Measurements from ENCODE around the gene PDX1. TPM values are rescaled to one million over a fixed set of nuclear protein-coding genes. Genes with fewer than 3 reads are reported as not detected.

PDX1 gene
- polyA plus RNA-seq (2011; rRNA removed) (not detected in 2 replicates), polyA minus RNA-seq (2011; rRNA and poly(A)+ RNA removed) (not detected in 2 replicates)

DNA sequence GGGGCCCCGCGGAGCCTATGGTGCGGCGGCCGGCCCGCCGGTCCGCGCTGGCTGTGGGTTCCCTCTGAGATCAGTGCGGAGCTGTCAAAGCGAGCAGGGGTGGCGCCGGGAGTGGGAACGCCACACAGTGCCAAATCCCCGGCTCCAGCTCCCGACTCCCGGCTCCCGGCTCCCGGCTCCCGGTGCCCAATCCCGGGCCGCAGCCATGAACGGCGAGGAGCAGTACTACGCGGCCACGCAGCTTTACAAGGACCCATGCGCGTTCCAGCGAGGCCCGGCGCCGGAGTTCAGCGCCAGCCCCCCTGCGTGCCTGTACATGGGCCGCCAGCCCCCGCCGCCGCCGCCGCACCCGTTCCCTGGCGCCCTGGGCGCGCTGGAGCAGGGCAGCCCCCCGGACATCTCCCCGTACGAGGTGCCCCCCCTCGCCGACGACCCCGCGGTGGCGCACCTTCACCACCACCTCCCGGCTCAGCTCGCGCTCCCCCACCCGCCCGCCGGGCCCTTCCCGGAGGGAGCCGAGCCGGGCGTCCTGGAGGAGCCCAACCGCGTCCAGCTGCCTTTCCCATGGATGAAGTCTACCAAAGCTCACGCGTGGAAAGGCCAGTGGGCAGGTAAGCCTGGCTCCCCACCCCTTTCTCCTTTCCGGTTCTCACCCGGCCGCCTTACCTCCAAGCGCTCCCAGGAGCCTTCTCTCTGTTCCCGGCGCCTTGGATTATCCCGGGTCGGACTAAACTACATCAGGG, at the start of gene PDX1:
Gene PDX1 (plus strand): TSS at position 67 of the 743 bp plus-strand sequence. CDS start 139 bp downstream, at position 206.
- H3K36me3 ChIP-seq (ENCODE audit: control insufficient read depth, insufficient read depth, low read length) = no peaks in the 10 kb centered on the region
- TF ChIP-seq, protein P1, sequence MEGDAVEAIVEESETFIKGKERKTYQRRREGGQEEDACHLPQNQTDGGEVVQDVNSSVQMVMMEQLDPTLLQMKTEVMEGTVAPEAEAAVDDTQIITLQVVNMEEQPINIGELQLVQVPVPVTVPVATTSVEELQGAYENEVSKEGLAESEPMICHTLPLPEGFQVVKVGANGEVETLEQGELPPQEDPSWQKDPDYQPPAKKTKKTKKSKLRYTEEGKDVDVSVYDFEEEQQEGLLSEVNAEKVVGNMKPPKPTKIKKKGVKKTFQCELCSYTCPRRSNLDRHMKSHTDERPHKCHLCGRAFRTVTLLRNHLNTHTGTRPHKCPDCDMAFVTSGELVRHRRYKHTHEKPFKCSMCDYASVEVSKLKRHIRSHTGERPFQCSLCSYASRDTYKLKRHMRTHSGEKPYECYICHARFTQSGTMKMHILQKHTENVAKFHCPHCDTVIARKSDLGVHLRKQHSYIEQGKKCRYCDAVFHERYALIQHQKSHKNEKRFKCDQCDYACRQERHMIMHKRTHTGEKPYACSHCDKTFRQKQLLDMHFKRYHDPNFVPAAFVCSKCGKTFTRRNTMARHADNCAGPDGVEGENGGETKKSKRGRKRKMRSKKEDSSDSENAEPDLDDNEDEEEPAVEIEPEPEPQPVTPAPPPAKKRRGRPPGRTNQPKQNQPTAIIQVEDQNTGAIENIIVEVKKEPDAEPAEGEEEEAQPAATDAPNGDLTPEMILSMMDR (IDR thresholded peaks at IDR 0.05; ENCODE audit: insufficient read depth, low read depth, low read length) = no peak
- no peak for DNase-seq (ENCODE audit: low read depth)
- CTCF ChIA-PET = interaction anchor here (0.5 to 1.8 kb wide), 3 partner anchors 29 to 93 kb away, joined by 3 to 6 read pairs (median 4); no protein-coding TSS in a partner anchor
- peaks cover 70% of the 10 kb centered on the region for H3K27me3 ChIP-seq (ENCODE audit: control insufficient read depth, insufficient read depth, low read length)
- peak within 1 kb of the TSS; percentile 28 for H3K4me3 ChIP-seq (ENCODE audit: low read depth, low read length)
- POLR2A ChIA-PET = no interaction called here

DNA sequence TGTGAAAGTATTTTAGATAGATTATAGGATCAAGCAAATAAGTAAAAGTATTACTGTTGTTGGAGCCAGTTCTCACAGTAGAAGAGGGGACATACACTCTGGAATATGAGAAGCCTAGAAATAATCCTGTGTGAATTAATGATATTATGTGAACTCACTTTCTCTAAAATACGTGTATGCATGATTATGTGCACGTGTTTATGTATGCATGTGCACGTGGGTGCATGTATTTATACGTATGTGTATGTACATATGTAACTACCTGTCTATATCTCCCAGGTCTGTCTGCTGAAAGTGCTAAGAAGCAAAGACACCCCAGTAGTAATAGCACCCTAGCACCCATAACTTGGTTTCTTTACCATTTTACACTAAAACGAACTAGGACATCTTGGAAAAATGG, 41.5 kb upstream of the PDX1 start:
- no peaks in the 10 kb centered on the region for H3K36me3 ChIP-seq (ENCODE audit: control insufficient read depth, insufficient read depth, low read length)
- no peak for DNase-seq (ENCODE audit: low read depth)
- no peaks in the 10 kb centered on the region; the same call in 1 of the 2 replicates for H3K27me3 ChIP-seq (ENCODE audit: control insufficient read depth, insufficient read depth, low read length)
- H3K4me3 ChIP-seq (ENCODE audit: low read depth, low read length) = no peak overlapping the region
- ChIA-PET POLR2A (no interaction called here), CTCF (no interaction called here)
- TF ChIP-seq, protein P1 (IDR thresholded peaks at IDR 0.05; ENCODE audit: insufficient read depth, low read depth, low read length) = no peak

DNA sequence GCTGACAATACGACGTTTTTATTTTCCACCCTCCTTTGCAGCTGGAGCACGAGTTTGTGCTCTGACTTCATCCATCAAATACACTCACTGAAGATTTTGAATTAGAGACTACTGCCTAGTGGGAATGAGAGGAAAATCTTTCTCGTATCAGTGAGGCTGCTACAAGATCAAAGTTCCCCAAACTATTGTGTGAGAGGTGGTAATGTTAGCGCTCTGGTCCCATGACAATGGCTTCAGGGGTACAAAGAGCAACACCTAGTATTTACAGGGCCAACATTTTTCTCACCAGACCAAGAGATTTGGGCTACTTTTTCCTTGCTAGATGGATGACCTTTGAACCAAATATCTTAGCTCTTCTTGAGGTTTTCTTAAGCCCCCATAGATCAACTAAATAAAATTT, 30.3 kb upstream of the PDX1 start:
- POLR2A ChIA-PET = no interaction called here
- no peak overlapping the region for H3K4me3 ChIP-seq (ENCODE audit: low read depth, low read length)

DNA sequence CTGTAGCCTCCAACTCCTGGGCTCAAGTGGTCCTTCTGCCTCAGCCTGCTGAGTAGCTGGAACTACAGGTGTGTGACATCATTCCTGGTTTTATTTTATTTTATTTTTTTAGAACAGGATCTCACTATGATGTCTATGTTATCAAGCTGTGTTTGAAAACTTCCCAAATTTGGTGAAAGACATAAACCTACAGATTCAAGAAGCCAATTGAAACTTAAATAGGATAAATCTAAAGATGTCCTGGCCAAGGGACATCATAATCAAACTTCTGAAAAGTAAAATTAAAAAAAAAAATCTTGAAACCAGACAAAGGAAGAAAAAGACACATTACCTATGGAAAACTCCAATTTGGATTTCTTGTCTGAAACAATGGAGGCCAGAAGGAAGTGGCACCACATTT, 23.1 kb upstream of the PDX1 start:
- CTCF ChIA-PET = interaction anchor here (0.7 kb wide), 1 partner anchor 597 kb away, joined by 3 read pairs; no protein-coding TSS in a partner anchor
- H3K36me3 ChIP-seq (ENCODE audit: control insufficient read depth, insufficient read depth, low read length) = no peaks in the 10 kb centered on the region
- no peak overlapping the region for H3K4me3 ChIP-seq (ENCODE audit: low read depth, low read length)
- DNase-seq (ENCODE audit: low read depth) = no peak
- POLR2A ChIA-PET = no interaction called here
- TF ChIP-seq, protein P1 (IDR thresholded peaks at IDR 0.05; ENCODE audit: insufficient read depth, low read depth, low read length) = no peak
- H3K27me3 ChIP-seq (ENCODE audit: control insufficient read depth, insufficient read depth, low read length) = no peaks in the 10 kb centered on the region

More for the DNA sequence above, 30.3 kb upstream of the PDX1 start:
- Histone ChIP-seq H3K36me3 (ENCODE audit: control insufficient read depth, insufficient read depth, low read length) (no peaks in the 10 kb centered on the region), H3K27me3 (ENCODE audit: control insufficient read depth, insufficient read depth, low read length) (no peaks in the 10 kb centered on the region)
- DNase-seq (ENCODE audit: low read depth) = no peak
- TF ChIP-seq, protein P1 (IDR thresholded peaks at IDR 0.05; ENCODE audit: insufficient read depth, low read depth, low read length) = no peak
- CTCF ChIA-PET = interaction anchor here (1.0 to 1.1 kb wide), 2 partner anchors 20 to 85 kb away, joined by 3 to 5 read pairs; no protein-coding TSS in a partner anchor

DNA sequence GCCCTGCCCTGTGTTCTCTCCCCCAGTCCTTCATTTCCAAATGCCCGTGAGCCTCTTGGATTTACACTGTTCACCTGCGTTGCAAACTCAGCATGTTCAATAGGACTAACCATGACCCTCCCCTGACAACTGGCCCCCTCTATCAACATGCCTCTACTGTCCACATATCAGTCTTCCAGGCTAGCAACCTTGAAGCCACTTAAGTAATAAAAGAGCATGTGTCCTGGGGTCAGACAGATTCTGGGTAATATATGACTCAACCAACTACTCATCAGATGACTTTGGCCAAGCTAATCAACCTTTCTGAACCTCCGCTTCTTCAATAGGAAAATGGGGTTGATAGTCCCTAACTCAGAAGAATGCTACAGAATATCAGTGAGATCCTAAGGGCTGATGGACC, 15.1 kb upstream of the PDX1 start:
- TF ChIP-seq, protein P1 (IDR thresholded peaks at IDR 0.05; ENCODE audit: insufficient read depth, low read depth, low read length) = no peak
- ChIA-PET POLR2A (no interaction called here), CTCF (no interaction called here)
- DNase-seq (ENCODE audit: low read depth) = no peak
- Histone ChIP-seq H3K4me3 (ENCODE audit: low read depth, low read length) (no peak overlapping the region), H3K36me3 (ENCODE audit: control insufficient read depth, insufficient read depth, low read length) (no peaks in the 10 kb centered on the region), H3K27me3 (ENCODE audit: control insufficient read depth, insufficient read depth, low read length) (peaks cover 5% of the 10 kb centered on the region)

Data from BJ (cell line).